NCI-H187 treated with DMSO at 0.1 percent for 48 hours (cell line): ENCODE results near the gene UNC80.
A peak's percentile ranks its signal among the peaks of the same experiment; 100 is the strongest.

Experiments used
- DNase-seq: peaks from one replicate; lab custom pipeline; 2025; lab: John Stamatoyannopoulos, UW

The UNC80 gene

GRCh38 chr2:209974576-209974975 lies 202.9 kb downstream of the UNC80 start:
- no peak for DNase-seq

- no peak for DNase-seq
These were observed 205.2 kb downstream of the UNC80 start for GRCh38 chr2:209976698-209977385.

GRCh38 chr2:209977386-209978239 lies 206.0 kb downstream of the UNC80 start:
- DNase-seq: no peak

- no peak for DNase-seq
These were observed 212.7 kb downstream of the UNC80 start for GRCh38 chr2:209984291-209984690.

DNA sequence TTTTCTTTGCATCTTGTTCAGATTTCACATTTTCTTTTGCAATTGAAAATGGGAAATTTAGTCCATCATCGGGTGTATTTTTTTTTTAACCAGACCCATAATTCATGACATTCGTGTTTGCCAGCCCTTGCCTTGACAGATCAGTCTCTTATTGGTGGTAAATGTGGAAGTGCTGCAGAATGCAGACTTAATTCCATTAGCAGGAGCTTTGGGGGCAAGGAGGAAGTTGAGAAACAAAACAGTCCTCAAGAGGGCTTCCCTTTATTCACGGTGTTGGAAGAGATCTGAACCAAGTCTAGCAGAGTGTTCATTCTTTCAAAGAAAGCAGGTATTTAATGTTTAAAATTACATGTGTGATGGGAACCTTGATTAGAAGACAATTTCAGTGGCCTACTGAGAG lies 214.2 kb downstream of the UNC80 start:
- DNase-seq: no peak

- DNase-seq: no peak
These were observed 214.8 kb downstream of the UNC80 start for GRCh38 chr2:209986415-209986814.

- DNase-seq: no peak
These were observed 216.4 kb downstream of the UNC80 start for GRCh38 chr2:209988010-209988409.

DNA sequence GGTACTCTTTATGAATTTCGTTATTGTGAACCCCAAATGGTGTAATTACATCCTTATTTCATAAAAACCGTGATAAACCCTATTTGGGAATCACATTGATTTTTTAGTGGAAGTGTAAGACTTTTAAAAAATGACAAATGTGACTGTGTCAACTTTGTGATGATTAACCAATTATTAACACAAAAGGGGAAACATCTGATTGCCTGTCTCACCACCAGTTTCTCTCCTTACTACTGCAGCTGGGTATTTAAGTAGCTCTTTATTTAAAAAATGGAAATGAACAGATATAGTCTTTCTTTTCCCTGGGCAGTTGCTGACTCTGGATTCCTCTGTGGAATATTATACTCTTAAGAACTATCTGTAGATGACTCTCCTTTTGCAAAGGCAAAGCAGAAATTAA lies 219.2 kb downstream of the UNC80 start:
- DNase-seq: no peak

DNA sequence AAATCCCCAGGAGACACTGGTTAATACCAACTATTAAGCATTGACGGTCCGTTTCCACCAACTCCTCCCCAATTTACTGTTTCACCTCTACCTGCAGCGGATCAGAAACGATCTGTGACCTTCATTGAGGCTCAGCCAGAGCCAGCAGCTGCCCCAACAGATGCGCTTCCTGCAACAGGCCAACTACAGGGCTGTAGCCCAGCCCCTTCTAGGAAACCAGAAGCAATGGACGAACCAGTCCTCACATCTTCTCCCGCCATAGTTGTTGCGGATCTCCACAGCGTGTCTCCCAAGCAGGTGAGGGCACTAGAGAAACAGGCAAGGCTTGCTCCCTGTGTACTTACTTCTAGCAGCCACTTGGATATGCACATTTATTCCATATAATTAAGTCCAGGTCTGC lies 222.3 kb downstream of the UNC80 start:
- no peak for DNase-seq

GRCh38 chr2:209998596-209998995 lies 227.0 kb downstream of the UNC80 start:
- DNase-seq: no peak

DNA sequence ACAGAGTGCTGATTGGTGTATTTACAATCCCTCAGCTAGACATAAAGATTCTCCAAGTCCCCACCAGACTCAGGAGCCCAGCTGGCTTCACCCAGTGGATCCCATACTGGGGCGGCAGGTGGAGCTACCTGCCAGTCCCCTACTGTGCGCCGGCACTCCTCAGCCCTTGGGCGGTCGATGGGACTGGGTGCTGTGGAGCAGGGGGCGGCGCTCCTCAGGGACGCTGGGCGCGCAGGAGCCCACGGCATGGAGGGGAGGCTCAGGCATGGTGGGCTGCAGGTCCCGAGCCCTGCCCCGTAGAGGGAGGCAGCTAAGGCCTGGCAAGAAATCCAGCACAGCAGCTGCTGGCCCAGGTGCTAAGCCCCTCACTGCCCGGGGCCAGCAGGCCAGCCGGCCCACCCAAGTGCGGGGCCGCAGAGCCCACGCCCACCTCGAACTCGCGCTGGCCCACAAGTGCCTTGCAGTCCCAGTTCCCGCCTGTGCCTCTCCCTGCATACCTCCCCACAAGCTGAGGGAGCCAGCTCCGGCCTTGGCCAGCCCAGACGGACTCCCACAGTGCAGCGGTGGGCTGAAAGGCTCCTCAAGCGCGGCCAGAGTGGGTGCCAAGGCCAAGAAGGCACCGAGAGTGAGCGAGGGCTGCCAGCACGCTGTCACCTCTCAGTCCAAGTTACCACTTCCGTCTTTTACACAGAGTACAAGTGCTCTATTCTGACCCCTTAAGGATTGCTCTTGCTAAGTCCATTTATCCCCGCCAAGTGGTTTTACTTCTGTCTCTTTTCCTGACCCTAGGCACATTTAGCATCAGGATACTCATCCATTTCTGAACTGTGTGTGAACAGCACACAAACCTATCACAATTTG lies 229.1 kb downstream of the UNC80 start:
- DNase-seq: no peak

DNA sequence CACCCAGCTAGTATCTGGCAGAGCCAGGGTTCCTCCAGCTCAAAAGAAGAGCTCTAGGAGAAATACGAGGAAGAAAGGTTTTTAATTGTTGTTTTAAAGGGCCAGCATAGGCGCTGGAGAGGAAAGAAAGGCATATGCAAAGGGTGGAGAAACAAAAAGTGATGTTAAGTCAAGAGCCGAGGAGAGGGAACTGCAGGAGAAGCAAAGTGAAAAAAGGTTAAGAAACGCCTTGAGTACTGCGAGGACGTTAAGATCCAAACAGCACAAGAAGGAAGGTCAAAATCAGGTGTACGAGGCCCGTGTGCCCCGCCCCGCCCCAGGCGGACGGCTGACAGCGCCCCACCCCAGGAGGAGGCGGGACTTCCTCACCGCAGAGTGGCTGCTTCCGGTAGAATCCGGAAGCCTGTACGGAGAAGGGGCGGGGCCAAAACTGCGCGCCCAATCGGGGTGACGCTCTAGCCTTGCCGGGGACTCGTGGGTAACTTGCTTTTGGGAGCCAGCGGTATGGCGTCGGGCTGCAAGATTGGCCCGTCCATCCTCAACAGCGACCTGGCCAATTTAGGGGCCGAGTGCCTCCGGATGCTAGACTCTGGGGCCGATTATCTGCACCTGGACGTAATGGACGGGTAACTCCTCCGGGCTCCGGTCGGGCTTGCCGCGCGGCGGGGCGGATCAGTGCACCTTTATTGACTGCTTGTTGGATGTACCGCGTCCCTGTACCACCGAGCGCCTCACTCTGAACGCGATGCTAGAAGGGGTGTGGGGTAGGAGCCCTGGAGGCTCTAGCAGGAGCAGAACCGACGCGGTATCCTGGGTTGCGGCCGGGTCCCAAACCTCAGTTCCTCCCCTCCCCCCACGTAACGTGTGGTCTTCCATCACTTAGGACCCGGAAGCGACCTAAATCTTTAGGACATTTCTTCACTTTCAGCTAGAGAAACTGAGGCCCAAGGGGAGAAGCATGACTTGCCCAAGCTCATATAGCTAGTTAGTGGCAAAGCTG lies 230.8 kb downstream of the UNC80 start, which contains the start of gene RPE:
Gene RPE (plus strand): TSS at position 481 of the 1,000 bp plus-strand sequence. CDS start 24 bp downstream, at position 505.
- peak; percentile 50 for DNase-seq

DNA sequence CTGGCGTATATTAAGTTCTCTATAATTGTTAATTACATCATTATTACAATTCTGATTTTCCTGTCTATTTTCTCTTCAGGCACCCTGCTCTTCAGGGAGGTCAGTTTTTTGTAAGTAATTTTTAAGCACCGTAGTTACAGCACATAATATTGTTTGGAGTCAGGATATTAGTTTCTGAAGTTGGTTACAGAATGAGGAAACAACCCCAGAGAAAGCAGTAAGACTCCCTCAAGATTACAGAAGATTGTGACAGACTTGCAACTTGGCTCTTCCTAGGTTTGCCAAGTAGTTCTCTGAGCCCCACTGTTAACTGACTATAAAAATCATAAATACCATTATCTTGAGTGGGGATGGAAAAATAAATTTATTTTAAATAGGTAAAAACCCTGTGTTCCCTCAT lies 231.7 kb downstream of the UNC80 start:
- no peak for DNase-seq

DNA sequence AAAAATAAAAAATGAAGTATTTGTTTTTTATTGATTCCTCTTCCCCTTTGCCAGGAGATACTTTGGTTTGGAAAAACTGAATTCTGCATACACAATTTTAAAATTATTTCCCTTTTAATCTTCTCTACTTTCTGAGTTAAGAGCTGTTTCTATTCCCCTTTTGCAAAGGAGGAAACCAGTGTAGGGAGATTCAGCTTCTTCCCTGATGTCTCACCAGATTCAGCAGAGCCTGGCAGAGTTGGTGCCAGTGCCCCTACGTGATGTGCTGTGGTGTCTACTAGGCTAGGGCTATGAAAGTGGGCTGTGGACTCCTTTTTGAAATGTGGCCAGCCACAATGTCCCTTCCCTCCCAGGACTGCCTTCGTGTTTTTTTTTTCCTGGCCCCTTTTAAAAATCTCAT lies 233.2 kb downstream of the UNC80 start:
- DNase-seq: no peak

DNA sequence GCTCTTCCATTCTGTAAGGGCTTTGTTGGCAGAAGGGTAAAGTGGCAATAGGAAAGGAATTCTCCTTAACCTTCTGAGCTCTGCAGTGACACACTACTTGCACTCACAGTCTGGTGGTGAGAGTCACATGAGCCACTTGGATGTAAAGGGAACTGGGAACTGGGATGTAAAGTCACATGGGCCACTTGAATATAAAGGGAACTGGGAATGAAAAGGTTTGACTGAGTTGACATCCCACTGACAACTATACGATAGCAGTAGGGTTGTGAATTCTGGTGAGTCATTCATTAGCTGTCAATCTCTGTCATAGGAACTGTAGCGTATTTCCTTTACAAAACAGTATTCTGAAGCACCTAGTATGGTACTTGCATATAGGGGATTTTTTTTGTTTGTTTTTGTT lies 236.3 kb downstream of the UNC80 start:
- DNase-seq: no peak

- DNase-seq: no peak
These were observed 237.5 kb downstream of the UNC80 start for GRCh38 chr2:210009126-210009525.

DNA sequence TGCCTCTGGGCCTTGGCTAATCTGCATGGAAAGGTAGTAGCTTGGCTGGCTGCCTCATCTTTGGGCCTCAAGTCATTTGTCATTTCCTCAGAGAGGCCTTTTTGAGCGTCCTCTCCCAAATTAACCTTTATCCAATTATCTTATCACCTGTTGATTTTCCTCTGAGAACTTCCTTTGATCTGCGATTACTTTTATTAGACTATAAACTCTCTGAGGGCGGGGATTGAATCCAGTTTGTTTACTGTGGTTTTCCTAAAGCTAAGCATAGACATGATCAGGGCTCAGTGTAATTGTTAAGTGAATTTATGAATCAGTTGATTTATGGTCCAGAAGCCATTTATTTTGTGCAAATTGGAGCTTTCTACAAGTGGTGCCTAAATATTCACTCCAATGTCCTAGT lies 238.3 kb downstream of the UNC80 start:
- no peak for DNase-seq

GRCh38 chr2:210020138-210020537 lies 248.5 kb downstream of the UNC80 start:
- no peak for DNase-seq

DNA sequence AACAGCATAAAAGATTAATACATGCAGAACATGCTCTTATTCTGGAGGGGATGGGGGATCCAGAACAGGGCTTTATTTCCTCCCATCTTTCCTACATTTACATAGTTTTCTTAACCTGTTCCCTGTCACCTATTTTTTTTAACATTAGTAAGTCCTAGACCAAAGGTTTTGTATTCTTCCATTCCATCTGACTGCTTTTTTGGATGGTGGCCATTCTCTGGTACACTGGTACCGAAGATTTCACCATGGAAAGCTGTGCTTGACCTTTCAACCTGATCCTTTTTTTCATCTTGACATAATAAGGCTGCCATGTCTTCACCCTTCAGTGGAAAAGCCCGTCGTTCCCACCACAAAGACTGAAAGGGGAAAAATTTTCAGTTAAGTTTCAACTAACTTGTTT lies 251.2 kb downstream of the UNC80 start:
- DNase-seq: no peak

- no peak for DNase-seq
These were observed 256.0 kb downstream of the UNC80 start for GRCh38 chr2:210027608-210028007.

- no peak for DNase-seq
These were observed 256.5 kb downstream of the UNC80 start for GRCh38 chr2:210028178-210028577.
